Large intestine (tissue), 3 donors: ENCODE data around the gene RUSC2. TPM values are rescaled to one million over a fixed set of nuclear protein-coding genes. Genes with fewer than 3 reads are reported as not detected.
A peak's percentile ranks its signal among the peaks of the same experiment; 100 is the strongest.
"Not testable (repeated sequence)": the region's sequence is repeated elsewhere in the genome, so short reads cannot be mapped to it uniquely, and the experiment has no call there.

Experiments
- DNase-seq, 2 donors: peaks; one replicate each; pipeline versions ENCODE4 v3.0.0 to v3.0.0-alpha.2; 2013
- H3K27ac ChIP-seq: one replicate; pipeline ENCODE4 v1.5.1; 2013; ENCODE audit warnings: low read length
- H3K27me3 ChIP-seq: 2 replicates; pipeline ENCODE4 v1.6.1; 2013; ENCODE audit warnings: low read length; ENCODE audit not compliant: control insufficient read depth, insufficient read depth
- H3K36me3 ChIP-seq: 2 replicates; pipeline ENCODE4 v1.6.1; 2013; ENCODE audit warnings: low read length; ENCODE audit not compliant: control insufficient read depth, insufficient read depth
- H3K4me1 ChIP-seq: one replicate; pipeline ENCODE4 v1.6.1; 2013; ENCODE audit warnings: low read length; ENCODE audit not compliant: control insufficient read depth, insufficient read depth
- H3K4me3 ChIP-seq: one replicate; pipeline ENCODE4 v1.5.1; 2013; ENCODE audit warnings: low read length
- H3K9me3 ChIP-seq: one replicate; pipeline ENCODE4 v1.6.1; 2013; ENCODE audit warnings: mild to moderate bottlenecking, low read depth, low read length, moderate library complexity; ENCODE audit not compliant: control insufficient read depth
- WGBS: methylation state at CpG from one replicate; pipeline ENCODE4 v1.1.5; 2013; ENCODE audit warnings: low lambda C conversion rate; ENCODE audit not compliant: insufficient coverage; 5-methylcytosine and 5-hydroxymethylcytosine counted together
- polyA plus RNA-seq: library from polyadenylated mRNA; unstranded; fragments of 120-200 nt; gene quantifications from one replicate; pipeline ENCODE4 v1.2.1, GENCODE V29; 2013

The RUSC2 gene
- polyA plus RNA-seq, 1 donor, result 12.0 TPM

GRCh38 chr9:35493119-35493518, 3.2 kb downstream of the RUSC2 start:
- 80% methylated on average over 1 of the region's 1 CpG for WGBS
- H3K36me3 ChIP-seq, H3K27ac ChIP-seq, H3K4me3 ChIP-seq, DNase-seq, H3K4me1 ChIP-seq, H3K9me3 ChIP-seq, H3K27me3 ChIP-seq: not testable (repeated sequence)

GRCh38 chr9:35495984-35496383, 6.1 kb downstream of the RUSC2 start:
- H3K4me1 ChIP-seq, result no peaks in the 10 kb centered on the region
- peaks cover 3% of the 10 kb centered on the region for H3K9me3 ChIP-seq
- no peaks in the 10 kb centered on the region for H3K27me3 ChIP-seq
- H3K36me3 ChIP-seq, result peaks cover 3% of the 10 kb centered on the region
- no CpG with 5 or more reads among the region's 10 CpGs for WGBS
- no peak overlapping the region for H3K4me3 ChIP-seq
- H3K27ac ChIP-seq, result no peak overlapping the region
- no peak for DNase-seq

DNA sequence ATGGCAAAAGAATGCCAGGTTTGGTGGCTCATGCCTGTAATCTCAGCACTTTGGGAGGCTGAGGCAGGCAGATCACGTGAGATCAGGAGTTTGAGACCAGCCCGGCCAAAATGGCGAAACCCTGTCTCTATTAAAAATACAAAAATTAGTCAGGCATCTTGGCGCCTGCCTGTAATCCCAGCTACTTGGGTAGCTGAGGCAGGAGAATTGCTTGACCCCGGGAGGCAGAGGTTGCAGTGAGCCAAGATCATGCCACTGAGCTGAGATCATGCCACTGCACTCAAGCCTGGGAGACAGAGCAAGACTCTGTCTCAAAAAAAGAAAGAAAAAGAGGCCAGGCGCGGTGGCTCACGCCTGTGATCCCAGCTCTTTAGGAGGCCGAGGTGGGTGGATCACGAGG, 8.3 kb downstream of the RUSC2 start:
- not testable (repeated sequence) for H3K4me3 ChIP-seq, DNase-seq, H3K27ac ChIP-seq, H3K9me3 ChIP-seq, H3K27me3 ChIP-seq, H3K4me1 ChIP-seq, H3K36me3 ChIP-seq
- 100% methylated on average over 2 of the region's 10 CpGs for WGBS

DNA sequence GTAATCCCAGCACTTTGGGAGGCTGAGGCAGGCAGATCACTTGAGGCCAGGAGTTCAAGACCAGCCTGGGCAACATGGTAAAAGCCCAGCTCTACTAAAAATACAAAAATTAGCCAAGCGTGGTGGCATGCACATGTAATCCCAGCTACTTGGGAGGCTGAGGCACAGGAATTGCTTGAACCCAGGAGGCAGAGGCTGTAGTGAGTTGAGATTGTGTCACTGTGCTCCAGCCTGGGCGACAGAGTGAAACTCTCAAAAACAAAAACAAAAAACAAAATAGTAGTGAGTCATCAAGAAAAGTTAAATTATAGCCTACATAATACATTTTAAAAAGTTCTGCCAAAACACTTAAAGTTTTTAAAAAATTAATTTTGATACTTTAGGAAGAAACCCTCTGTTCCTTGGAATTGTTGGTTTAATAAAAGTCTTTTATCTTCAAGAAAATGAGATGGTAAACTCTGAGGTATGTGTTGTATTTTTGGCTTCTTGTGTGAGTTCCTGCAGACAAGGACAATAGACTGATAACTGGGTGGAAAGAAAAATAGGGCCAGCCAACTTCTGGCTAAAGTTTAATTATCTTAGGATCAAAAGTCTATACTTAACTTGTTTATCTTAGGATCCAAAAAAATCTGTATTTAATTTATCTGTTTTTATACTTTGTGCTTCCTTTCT, 9.3 kb downstream of the RUSC2 start:
- no peaks in the 10 kb centered on the region for H3K4me1 ChIP-seq
- no peaks in the 10 kb centered on the region for H3K9me3 ChIP-seq
- no peak overlapping the region for H3K27ac ChIP-seq
- no peak for DNase-seq
- peaks cover 3% of the 10 kb centered on the region for H3K36me3 ChIP-seq
- no peak overlapping the region for H3K4me3 ChIP-seq
- WGBS, result no CpG with 5 or more reads among the region's 2 CpGs
- no peaks in the 10 kb centered on the region for H3K27me3 ChIP-seq

DNA sequence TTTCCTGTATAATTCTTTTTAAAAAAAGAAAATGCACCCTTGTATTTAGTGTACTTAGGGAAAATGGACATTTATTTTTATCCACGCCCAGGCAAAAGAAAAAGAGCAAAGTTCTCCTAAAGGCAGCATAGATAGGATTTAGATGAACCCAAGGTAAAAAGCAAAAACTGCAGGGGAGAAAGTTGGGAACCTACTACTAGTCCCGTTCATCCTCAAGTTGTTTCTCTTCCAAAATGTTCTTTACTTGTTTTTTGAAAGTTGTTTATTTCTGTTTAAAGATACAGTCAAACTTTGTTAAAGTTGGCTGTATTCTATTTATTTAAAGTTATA, 9.8 kb downstream of the RUSC2 start:
- WGBS, result 75% methylated on average over 1 of the region's 2 CpGs
- no peak overlapping the region for H3K4me3 ChIP-seq
- H3K27ac ChIP-seq, result no peak overlapping the region
- H3K9me3 ChIP-seq, result no peaks in the 10 kb centered on the region
- no peak for DNase-seq
- H3K27me3 ChIP-seq, result no peaks in the 10 kb centered on the region
- H3K36me3 ChIP-seq, result peaks cover 3% of the 10 kb centered on the region
- H3K4me1 ChIP-seq, result no peaks in the 10 kb centered on the region

DNA sequence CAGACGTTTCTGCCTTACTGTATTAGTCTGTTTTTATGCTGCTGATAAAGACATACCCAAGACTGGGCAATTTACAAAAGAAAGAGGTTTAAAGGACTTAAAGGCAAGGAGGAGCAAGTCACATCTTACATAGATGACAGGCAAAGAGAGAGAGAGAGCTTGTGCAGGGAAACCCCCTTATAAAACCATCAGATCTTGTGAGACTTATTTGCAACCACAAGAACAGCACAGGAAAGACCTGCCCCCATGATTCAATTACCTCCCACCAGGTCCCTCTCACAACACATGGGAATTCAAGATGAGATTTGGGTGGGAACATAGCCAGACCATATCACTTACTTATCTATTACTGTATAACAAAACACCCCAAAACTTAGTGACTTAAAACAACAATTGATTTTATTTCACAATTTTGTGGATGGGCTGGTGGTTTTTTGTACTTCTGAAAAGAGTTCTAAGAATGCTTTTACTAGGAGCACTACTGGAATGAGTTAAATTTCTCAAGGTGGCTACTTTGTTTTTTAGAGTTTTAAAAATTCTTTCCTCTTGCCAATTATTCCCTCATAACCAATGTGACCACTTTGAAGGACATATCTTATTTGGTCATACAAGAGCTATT, 10.3 kb downstream of the RUSC2 start:
- no peaks in the 10 kb centered on the region for H3K27me3 ChIP-seq
- H3K9me3 ChIP-seq, result no peaks in the 10 kb centered on the region
- no peak overlapping the region for H3K4me3 ChIP-seq
- H3K36me3 ChIP-seq, result peaks cover 3% of the 10 kb centered on the region
- no peak for DNase-seq
- H3K27ac ChIP-seq, result no peak overlapping the region
- H3K4me1 ChIP-seq, result no peaks in the 10 kb centered on the region
- 100% methylated on average over 1 of the region's 1 CpG for WGBS

- 80% methylated on average over 1 of the region's 1 CpG for WGBS
- no peaks in the 10 kb centered on the region for H3K4me1 ChIP-seq
- H3K36me3 ChIP-seq, result no peaks in the 10 kb centered on the region
- H3K27me3 ChIP-seq, result no peaks in the 10 kb centered on the region
- no peak for DNase-seq
- no peak overlapping the region for H3K27ac ChIP-seq
- H3K4me3 ChIP-seq, result no peak overlapping the region
- no peaks in the 10 kb centered on the region for H3K9me3 ChIP-seq
Measured at GRCh38 chr9:35501946-35502345, 12.0 kb downstream of the RUSC2 start.

GRCh38 chr9:35506359-35506758, 16.4 kb downstream of the RUSC2 start:
- 100% methylated on average over 1 of the region's 2 CpGs for WGBS

GRCh38 chr9:35508069-35508468, 18.2 kb downstream of the RUSC2 start:
- Histone ChIP-seq H3K36me3 (no peaks in the 10 kb centered on the region), H3K4me3 (no peak overlapping the region), H3K4me1 (peaks cover 10% of the 10 kb centered on the region), H3K27me3 (no peaks in the 10 kb centered on the region), H3K27ac (no peak overlapping the region), H3K9me3 (no peaks in the 10 kb centered on the region)
- no peak for DNase-seq
- WGBS, result no CpG with 5 or more reads among the region's 3 CpGs

More at GRCh38 chr9:35506359-35506758, 16.4 kb downstream of the RUSC2 start:
- no peak overlapping the region for H3K27ac ChIP-seq
- no peaks in the 10 kb centered on the region for H3K9me3 ChIP-seq
- H3K4me1 ChIP-seq, result peaks cover 8% of the 10 kb centered on the region
- H3K36me3 ChIP-seq, result no peaks in the 10 kb centered on the region
- no peak overlapping the region for H3K4me3 ChIP-seq
- H3K27me3 ChIP-seq, result no peaks in the 10 kb centered on the region
- DNase-seq, result no peak

GRCh38 chr9:35510383-35510753, 20.5 kb downstream of the RUSC2 start:
- Histone ChIP-seq H3K9me3 (no peaks in the 10 kb centered on the region), H3K27ac (peak overlapping the region; percentile 49), H3K4me3 (no peak overlapping the region), H3K4me1 (peaks cover 10% of the 10 kb centered on the region), H3K27me3 (no peaks in the 10 kb centered on the region), H3K36me3 (no peaks in the 10 kb centered on the region)
- no peak for DNase-seq
- WGBS, result no CpG with 5 or more reads among the region's 3 CpGs
